GM12878 (cell line): ENCODE results near the gene PHC2.

Source experiments
- CTCF ChIP-seq, 3 experiments: IDR thresholded peaks in 2 of 3; conservative IDR thresholded peaks in 1 of 3; 2 replicates each; pipeline ENCODE4 v1.5.1; 2011; ENCODE audit warnings: low read depth in 3 of 3, low read length in 3 of 3, mild to moderate bottlenecking in 3 of 3, control low read depth in 2 of 3, moderate library complexity in 2 of 3, inconsistent platforms in 1 of 3, mixed read lengths in 1 of 3; ENCODE audit not compliant: control insufficient read depth in 2 of 3, insufficient read depth in 1 of 3; ENCODE audit errors: extremely low read depth in 1 of 3
- EP300 ChIP-seq, 2 experiments: fragments of 150-350 bp in 1 of 2; IDR thresholded peaks; 2 replicates each; pipeline ENCODE4 v1.6.1; 2011 to 2012; ENCODE audit warnings: low read depth in 2 of 2, low read length in 2 of 2, borderline replicate concordance in 1 of 2, improper control_type of control experiment in 1 of 2, inconsistent platforms in 1 of 2; ENCODE audit not compliant: control insufficient read depth in 1 of 2
- LARP7 ChIP-seq: fragments of 450-650 bp; IDR thresholded peaks from 2 replicates; pipeline ENCODE4 v1.6.1; 2017; ENCODE audit warnings: mild to moderate bottlenecking
- NFXL1 ChIP-seq: fragments of 450-650 bp; IDR thresholded peaks from 2 replicates; pipeline ENCODE4 v1.6.1; 2017; ENCODE audit warnings: antibody characterized with exemption, mild to moderate bottlenecking, borderline replicate concordance
- POLR2A ChIP-seq: IDR thresholded peaks from 2 replicates; pipeline ENCODE4 v1.6.1; 2011; ENCODE audit warnings: low read depth, mild to moderate bottlenecking, low read length
- RAD21 ChIP-seq: IDR thresholded peaks from 2 replicates; pipeline ENCODE4 v1.6.1; 2011; ENCODE audit warnings: mild to moderate bottlenecking, low read depth, low read length, moderate library complexity; ENCODE audit not compliant: insufficient read depth
- RELA ChIP-seq: fragments of 450-650 bp; IDR thresholded peaks from 2 replicates; pipeline ENCODE4 v1.8.0; 2014; ENCODE audit warnings: borderline replicate concordance; ENCODE audit not compliant: partially characterized antibody
- SP1 ChIP-seq: IDR thresholded peaks from one replicate; pipeline ENCODE4 v1.6.1; 2011; ENCODE audit warnings: low read depth, low read length
- SRF ChIP-seq, 2 experiments: IDR thresholded peaks; 2 replicates each; pipeline ENCODE4 v1.6.1; 2011; ENCODE audit warnings: low read depth in 2 of 2, low read length in 2 of 2, mild to moderate bottlenecking in 1 of 2, moderate library complexity in 1 of 2
- TAF1 ChIP-seq: IDR thresholded peaks from 2 replicates; pipeline ENCODE4 v1.6.1; 2011; ENCODE audit warnings: mild to moderate bottlenecking, low read depth, low read length, borderline replicate concordance
- TARDBP ChIP-seq: IDR thresholded peaks from 2 replicates; pipeline ENCODE4 v1.6.1; 2016; ENCODE audit warnings: borderline replicate concordance
- ZNF687 ChIP-seq: fragments of 450-650 bp; IDR thresholded peaks from 2 replicates; pipeline ENCODE4 v1.6.1; 2017; ENCODE audit warnings: mild to moderate bottlenecking, moderate library complexity

GRCh38 chr1:33420870-33421775, 9.8 kb downstream of the PHC2 start:
- TF ChIP-seq RELA (no peak), SP1 (no peak), SRF (IDR thresholded peaks at IDR 0.05; ENCODE audit: low read depth in 2 of 2, low read length in 2 of 2) (no peak), CTCF (IDR thresholded peaks at IDR 0.05 in 2 of 3, conservative IDR thresholded peaks at IDR 0.05 in 1 of 3; ENCODE audit: control insufficient read depth in 2 of 3, extremely low read depth in 1 of 3, insufficient read depth in 1 of 3, low read depth in 3 of 3, low read length in 3 of 3) (no peak), ZNF687 (no peak), RAD21 (no peak), TAF1 (no peak), NFXL1 (no peak), TARDBP (no peak), POLR2A (no peak), EP300 (IDR thresholded peaks at IDR 0.05; ENCODE audit: borderline replicate concordance in 1 of 2, control insufficient read depth in 1 of 2, low read depth in 2 of 2, low read length in 2 of 2) (no peak), LARP7 (no peak)
